ENCODE results near the gene MRPL16. TPM values are rescaled to one million over a fixed set of nuclear protein-coding genes. Genes with fewer than 3 reads are reported as not detected.

MRPL16 gene
- total RNA-seq, 1 experiment from 2014 or later = 70.1 TPM

DNA sequence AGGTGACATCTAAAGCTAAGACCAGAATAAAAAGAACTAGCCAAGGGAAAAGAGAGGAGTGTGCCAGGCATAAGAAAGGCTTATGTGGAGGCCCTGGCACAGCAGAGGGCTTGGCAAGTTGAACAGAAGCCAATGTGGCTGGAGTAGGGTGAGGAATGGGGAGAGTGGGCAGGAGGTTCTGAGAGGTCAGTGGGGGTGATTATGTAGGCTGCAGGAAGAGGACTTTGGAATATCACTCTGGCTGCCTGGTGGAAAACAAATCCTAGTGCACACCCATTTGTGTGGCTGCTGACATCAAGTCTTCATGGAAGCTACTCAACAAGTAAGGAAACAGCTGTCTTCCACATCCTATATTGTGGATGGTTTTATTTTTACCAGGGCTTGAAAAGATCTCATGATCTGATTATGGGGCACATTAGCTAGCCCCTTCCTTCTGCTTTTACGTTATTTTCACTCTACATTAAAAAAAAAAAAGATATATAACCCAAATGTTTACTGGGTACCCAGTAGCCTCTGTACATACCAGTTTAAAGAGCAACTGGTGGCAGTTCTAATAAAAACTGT lies 3.4 kb downstream of the MRPL16 start:
- Histone ChIP-seq H3K4me2 (ENCODE audit: low read depth, low read length, poor library complexity, severe bottlenecking) (no peak overlapping the region), H3K36me3 (ENCODE audit: insufficient read depth, low read length) (peaks cover 36% of the 10 kb centered on the region), H4K20me1 (ENCODE audit: insufficient read depth, low read depth, low read length) (no peaks in the 10 kb centered on the region), H2AFZ (ENCODE audit: low read length) (no peak overlapping the region), H3K27me3 (ENCODE audit: low read length) (no peaks in the 10 kb centered on the region), H3K27ac (ENCODE audit: low read length) (no peak overlapping the region), H3K9me3 (ENCODE audit: low read length) (no peaks in the 10 kb centered on the region), H3K9ac (ENCODE audit: low read length) (no peak overlapping the region), H3K79me2 (ENCODE audit: low read length) (peaks cover 16% of the 10 kb centered on the region), H3K4me3 (ENCODE audit: low read length) (no peak overlapping the region), H3K9me2 (replicated peaks; ENCODE audit: insufficient read depth, low read length) (no peaks in the 10 kb centered on the region), H3K4me1 (ENCODE audit: low read length) (peaks cover 26% of the 10 kb centered on the region)
- DNase-seq = no peak

DNA sequence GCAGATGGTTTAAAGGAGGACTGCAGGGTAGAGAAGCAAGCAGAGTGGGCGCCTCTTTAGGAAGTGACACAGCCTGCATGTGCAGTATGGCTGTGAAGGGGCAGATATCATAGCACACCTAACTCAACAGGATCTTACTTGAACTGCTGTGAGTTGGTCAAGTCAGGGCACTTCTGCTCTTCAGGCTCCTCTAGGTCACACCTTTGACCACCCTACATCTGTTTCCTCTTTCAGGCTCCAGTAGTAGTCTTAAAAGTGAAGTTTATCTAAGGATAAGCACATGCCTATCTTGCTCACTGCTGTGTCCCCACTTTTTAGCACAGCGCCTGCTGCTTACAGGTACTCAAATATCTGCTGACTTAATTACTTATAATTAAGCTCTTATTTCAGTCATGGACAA lies 6.5 kb downstream of the MRPL16 start:
- Histone ChIP-seq H4K20me1 (ENCODE audit: insufficient read depth, low read depth, low read length) (no peaks in the 10 kb centered on the region), H3K27ac (ENCODE audit: low read length) (no peak overlapping the region), H3K36me3 (ENCODE audit: insufficient read depth, low read length) (peaks cover 36% of the 10 kb centered on the region)

DNA sequence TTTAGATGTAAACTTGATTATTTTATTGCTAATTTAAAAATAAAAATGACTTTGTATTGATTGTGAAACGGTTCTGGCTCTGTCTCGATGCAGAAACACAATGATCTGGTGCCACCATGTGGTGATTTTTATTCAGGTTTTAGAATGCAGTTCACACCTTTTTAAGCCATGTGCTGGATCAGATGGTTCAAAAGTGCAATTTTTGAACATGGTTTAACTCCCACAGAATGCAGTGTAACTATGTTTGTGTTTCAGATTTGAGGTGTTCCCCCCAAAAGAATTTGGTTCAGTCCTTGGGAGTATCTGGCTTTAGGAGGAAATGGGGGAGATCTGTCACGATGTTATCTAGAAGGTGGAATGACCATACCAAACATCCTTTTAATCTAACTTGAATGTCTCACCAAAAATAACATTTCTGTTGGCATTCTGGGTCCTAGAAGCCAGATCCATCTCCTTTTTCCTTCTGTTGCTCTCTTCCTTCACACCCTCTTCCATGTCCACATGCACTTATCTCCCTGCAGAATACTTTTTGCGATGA lies 7.9 kb downstream of the MRPL16 start:
- H3K9me3 ChIP-seq (ENCODE audit: low read length) = no peaks in the 10 kb centered on the region
- no peak overlapping the region for H3K4me3 ChIP-seq (ENCODE audit: low read length)
- H3K9ac ChIP-seq (ENCODE audit: low read length) = no peak overlapping the region
- no peak overlapping the region for H2AFZ ChIP-seq (ENCODE audit: low read length)
- peaks cover 7% of the 10 kb centered on the region for H3K4me1 ChIP-seq (ENCODE audit: low read length)
- no peak overlapping the region for H3K4me2 ChIP-seq (ENCODE audit: low read depth, low read length, poor library complexity, severe bottlenecking)
- peak; percentile 83 for DNase-seq
- H4K20me1 ChIP-seq (ENCODE audit: insufficient read depth, low read depth, low read length) = no peaks in the 10 kb centered on the region
- no peaks in the 10 kb centered on the region for H3K27me3 ChIP-seq (ENCODE audit: low read length)
- H3K79me2 ChIP-seq (ENCODE audit: low read length) = no peaks in the 10 kb centered on the region
- no peaks in the 10 kb centered on the region for H3K9me2 ChIP-seq (replicated peaks; ENCODE audit: insufficient read depth, low read length)
- peaks cover 25% of the 10 kb centered on the region for H3K36me3 ChIP-seq (ENCODE audit: insufficient read depth, low read length)
- H3K27ac ChIP-seq (ENCODE audit: low read length) = no peak overlapping the region

More for the DNA sequence above, 6.5 kb downstream of the MRPL16 start:
- Histone ChIP-seq H3K27me3 (ENCODE audit: low read length) (no peaks in the 10 kb centered on the region), H3K4me3 (ENCODE audit: low read length) (no peak overlapping the region), H2AFZ (ENCODE audit: low read length) (no peak overlapping the region), H3K4me2 (ENCODE audit: low read depth, low read length, poor library complexity, severe bottlenecking) (no peak overlapping the region), H3K9me2 (replicated peaks; ENCODE audit: insufficient read depth, low read length) (no peaks in the 10 kb centered on the region), H3K79me2 (ENCODE audit: low read length) (peaks cover 3% of the 10 kb centered on the region; the same call in 1 of the 2 replicates), H3K4me1 (ENCODE audit: low read length) (peaks cover 12% of the 10 kb centered on the region), H3K9me3 (ENCODE audit: low read length) (no peaks in the 10 kb centered on the region), H3K9ac (ENCODE audit: low read length) (no peak overlapping the region)
- DNase-seq = no peak

DNA sequence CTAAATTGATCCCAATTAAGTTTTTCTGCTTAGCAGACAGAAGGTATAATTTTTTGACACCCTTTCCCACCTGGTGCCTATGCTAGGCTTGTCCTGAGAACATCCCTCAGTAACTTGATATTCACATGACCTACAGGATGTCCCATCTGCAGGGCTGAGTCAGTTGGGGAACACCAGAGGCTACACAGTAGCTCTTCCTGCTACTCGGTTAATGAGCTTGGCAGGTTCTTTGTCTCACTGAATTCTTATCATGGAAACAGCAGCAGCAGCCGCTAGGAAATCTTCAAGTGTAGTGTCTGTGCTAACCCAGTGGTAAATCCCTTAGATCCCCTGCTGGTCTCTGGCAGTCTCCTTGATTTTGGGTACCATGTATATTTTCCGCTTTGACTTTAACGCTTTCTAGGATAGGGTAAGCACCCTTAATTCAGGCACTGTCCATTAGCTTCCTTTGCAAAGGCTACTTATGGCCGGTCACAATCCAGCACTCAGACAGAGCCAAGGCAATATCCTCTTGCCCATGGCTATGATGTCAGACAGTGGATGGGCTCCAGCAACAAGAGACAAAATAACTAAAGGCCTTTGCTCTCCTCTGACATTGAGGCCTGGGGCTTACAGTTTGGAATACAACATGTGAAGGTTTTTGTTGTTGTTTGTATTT lies 8.5 kb downstream of the MRPL16 start:
- no peak overlapping the region for H3K4me3 ChIP-seq (ENCODE audit: low read length)
- no peak overlapping the region for H3K27ac ChIP-seq (ENCODE audit: low read length)
- H3K9me3 ChIP-seq (ENCODE audit: low read length) = no peaks in the 10 kb centered on the region
- no peaks in the 10 kb centered on the region for H3K27me3 ChIP-seq (ENCODE audit: low read length)
- peaks cover 7% of the 10 kb centered on the region for H3K4me1 ChIP-seq (ENCODE audit: low read length)
- peaks cover 19% of the 10 kb centered on the region for H3K36me3 ChIP-seq (ENCODE audit: insufficient read depth, low read length)
- H3K9me2 ChIP-seq (replicated peaks; ENCODE audit: insufficient read depth, low read length) = no peaks in the 10 kb centered on the region
- no peak overlapping the region for H3K4me2 ChIP-seq (ENCODE audit: low read depth, low read length, poor library complexity, severe bottlenecking)
- H2AFZ ChIP-seq (ENCODE audit: low read length) = no peak overlapping the region
- DNase-seq = no peak
- H3K79me2 ChIP-seq (ENCODE audit: low read length) = no peaks in the 10 kb centered on the region
- no peak overlapping the region for H3K9ac ChIP-seq (ENCODE audit: low read length)
- H4K20me1 ChIP-seq (ENCODE audit: insufficient read depth, low read depth, low read length) = no peaks in the 10 kb centered on the region

DNA sequence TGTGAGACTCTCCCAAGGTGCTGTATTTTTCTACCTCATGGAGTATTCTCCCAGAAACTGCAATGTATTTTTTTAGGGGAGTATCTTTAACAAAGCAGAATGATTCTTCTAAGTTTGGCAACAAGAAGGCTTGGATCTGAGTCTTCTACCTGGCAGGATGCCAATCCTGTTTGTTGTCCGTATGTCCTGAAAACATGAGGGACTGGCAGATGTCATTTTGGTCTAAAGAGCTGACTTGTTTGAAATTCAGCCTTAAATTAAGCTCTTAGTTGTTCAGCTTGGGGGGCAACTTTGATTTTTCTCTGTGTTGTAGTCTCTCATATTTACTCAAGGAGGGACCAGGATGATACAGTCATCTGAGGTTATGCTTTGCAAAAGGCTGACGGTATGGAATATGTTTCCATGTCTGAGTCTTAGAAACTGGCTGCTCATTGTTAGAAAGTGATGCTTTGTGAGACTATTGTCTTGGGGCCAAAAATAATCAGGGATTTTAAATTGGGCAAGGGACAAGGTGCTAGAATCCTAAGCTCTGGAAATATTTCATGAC lies 9.3 kb downstream of the MRPL16 start:
- no peak overlapping the region for H3K4me2 ChIP-seq (ENCODE audit: low read depth, low read length, poor library complexity, severe bottlenecking)
- H3K9me3 ChIP-seq (ENCODE audit: low read length) = no peaks in the 10 kb centered on the region
- no peak for DNase-seq
- no peak overlapping the region for H2AFZ ChIP-seq (ENCODE audit: low read length)
- H4K20me1 ChIP-seq (ENCODE audit: insufficient read depth, low read depth, low read length) = no peaks in the 10 kb centered on the region
- peaks cover 10% of the 10 kb centered on the region for H3K36me3 ChIP-seq (ENCODE audit: insufficient read depth, low read length)
- no peak overlapping the region for H3K9ac ChIP-seq (ENCODE audit: low read length)
- peaks cover 7% of the 10 kb centered on the region for H3K4me1 ChIP-seq (ENCODE audit: low read length)
- no peaks in the 10 kb centered on the region for H3K9me2 ChIP-seq (replicated peaks; ENCODE audit: insufficient read depth, low read length)
- H3K27ac ChIP-seq (ENCODE audit: low read length) = no peak overlapping the region
- no peaks in the 10 kb centered on the region for H3K27me3 ChIP-seq (ENCODE audit: low read length)
- H3K4me3 ChIP-seq (ENCODE audit: low read length) = no peak overlapping the region
- H3K79me2 ChIP-seq (ENCODE audit: low read length) = no peaks in the 10 kb centered on the region

DNA sequence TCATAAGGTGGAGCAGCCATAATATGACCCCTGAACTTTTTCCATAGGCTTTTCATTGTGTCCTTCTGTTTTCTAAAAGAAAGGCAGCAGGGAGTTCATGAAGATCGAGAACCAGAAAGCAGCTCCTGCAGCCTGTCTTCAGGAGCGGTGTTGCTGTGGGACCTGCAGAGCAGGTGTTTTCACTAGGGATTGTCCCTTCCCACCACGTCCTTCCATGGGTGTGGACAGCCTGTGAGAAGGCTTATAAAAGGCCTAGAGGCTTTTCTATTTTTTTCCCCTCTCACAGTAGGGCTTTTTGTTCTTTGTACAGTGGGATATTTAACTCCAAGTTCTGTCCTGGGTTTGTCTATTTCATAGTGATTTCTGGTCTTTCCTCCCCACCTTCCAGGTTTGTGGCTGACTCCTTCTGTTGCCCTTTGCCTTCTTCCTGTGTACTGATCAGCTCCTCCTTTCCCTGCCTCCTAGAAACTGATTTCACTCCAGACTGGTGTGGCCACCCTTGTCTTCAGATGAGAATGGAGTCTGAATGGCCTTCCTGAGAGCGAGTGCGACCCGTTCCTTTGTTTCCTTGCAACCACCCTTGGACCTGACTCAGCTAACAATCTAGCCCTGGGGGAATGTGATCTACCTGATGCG lies 10.1 kb downstream of the MRPL16 start:
- H2AFZ ChIP-seq (ENCODE audit: low read length) = no peak overlapping the region
- peaks cover 4% of the 10 kb centered on the region; the same call in 1 of the 2 replicates for H3K36me3 ChIP-seq (ENCODE audit: insufficient read depth, low read length)
- H3K4me3 ChIP-seq (ENCODE audit: low read length) = no peak overlapping the region
- H3K79me2 ChIP-seq (ENCODE audit: low read length) = no peaks in the 10 kb centered on the region
- peaks cover 7% of the 10 kb centered on the region for H3K4me1 ChIP-seq (ENCODE audit: low read length)
- no peaks in the 10 kb centered on the region for H3K9me2 ChIP-seq (replicated peaks; ENCODE audit: insufficient read depth, low read length)
- H3K9ac ChIP-seq (ENCODE audit: low read length) = no peak overlapping the region
- no peaks in the 10 kb centered on the region for H4K20me1 ChIP-seq (ENCODE audit: insufficient read depth, low read depth, low read length)
- DNase-seq = no peak
- no peak overlapping the region for H3K27ac ChIP-seq (ENCODE audit: low read length)
- H3K27me3 ChIP-seq (ENCODE audit: low read length) = no peaks in the 10 kb centered on the region
- H3K4me2 ChIP-seq (ENCODE audit: low read depth, low read length, poor library complexity, severe bottlenecking) = no peak overlapping the region
- no peaks in the 10 kb centered on the region for H3K9me3 ChIP-seq (ENCODE audit: low read length)

DNA sequence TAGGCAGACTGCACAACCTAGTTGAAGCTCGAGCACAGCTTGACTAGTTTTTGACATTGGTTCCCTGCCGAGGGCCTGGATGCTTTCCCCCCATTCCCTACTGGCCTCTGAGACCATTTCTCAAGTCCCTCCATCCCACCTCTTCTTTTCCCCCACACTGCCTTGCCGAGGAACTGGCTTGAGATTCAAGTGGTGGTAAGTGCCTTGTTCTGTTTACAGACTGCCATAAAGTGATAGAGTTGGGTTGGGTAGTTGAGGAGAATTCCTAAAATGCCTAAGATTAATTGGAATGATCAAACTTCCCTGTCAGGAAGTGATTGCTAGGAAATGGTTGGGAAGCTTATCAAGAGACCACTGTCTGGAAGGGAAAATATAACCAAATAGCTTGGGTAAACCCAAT lies 16.2 kb downstream of the MRPL16 start:
- Histone ChIP-seq H3K9me2 (replicated peaks; ENCODE audit: insufficient read depth, low read length) (no peaks in the 10 kb centered on the region), H3K27ac (ENCODE audit: low read length) (no peak overlapping the region), H3K4me2 (ENCODE audit: low read depth, low read length, poor library complexity, severe bottlenecking) (no peak overlapping the region), H3K9ac (ENCODE audit: low read length) (no peak overlapping the region), H4K20me1 (ENCODE audit: insufficient read depth, low read depth, low read length) (no peaks in the 10 kb centered on the region), H3K9me3 (ENCODE audit: low read length) (no peaks in the 10 kb centered on the region), H3K4me1 (ENCODE audit: low read length) (no peaks in the 10 kb centered on the region), H3K4me3 (ENCODE audit: low read length) (no peak overlapping the region), H3K36me3 (ENCODE audit: insufficient read depth, low read length) (no peaks in the 10 kb centered on the region), H2AFZ (ENCODE audit: low read length) (no peak overlapping the region), H3K79me2 (ENCODE audit: low read length) (no peaks in the 10 kb centered on the region), H3K27me3 (ENCODE audit: low read length) (no peaks in the 10 kb centered on the region)
- no peak for DNase-seq

DNA sequence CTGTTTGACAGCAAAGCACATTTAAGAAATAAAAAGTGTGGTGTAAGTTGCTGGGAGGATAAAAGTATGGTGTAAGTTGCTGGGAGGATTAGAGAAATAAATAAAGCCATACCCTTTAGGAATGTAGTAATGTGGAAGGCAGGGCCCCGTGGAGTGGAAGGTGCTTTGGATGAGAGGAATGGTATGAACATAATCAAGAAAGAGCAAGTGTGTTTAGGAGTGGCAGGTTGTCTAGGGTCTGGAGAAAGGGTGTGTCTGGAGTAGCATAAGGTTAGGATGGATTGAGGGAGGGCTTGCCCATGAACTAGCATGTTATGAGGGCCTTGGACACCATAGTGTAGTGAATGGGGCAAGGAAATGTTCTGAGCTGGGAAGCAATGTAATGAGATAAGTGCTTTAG lies 18.1 kb downstream of the MRPL16 start:
- no peaks in the 10 kb centered on the region for H3K9me2 ChIP-seq (replicated peaks; ENCODE audit: insufficient read depth, low read length)
- H3K27ac ChIP-seq (ENCODE audit: low read length) = no peak overlapping the region
- no peak overlapping the region for H2AFZ ChIP-seq (ENCODE audit: low read length)
- H3K27me3 ChIP-seq (ENCODE audit: low read length) = no peaks in the 10 kb centered on the region
- no peaks in the 10 kb centered on the region for H3K4me1 ChIP-seq (ENCODE audit: low read length)
- H3K4me3 ChIP-seq (ENCODE audit: low read length) = no peak overlapping the region
- no peaks in the 10 kb centered on the region for H4K20me1 ChIP-seq (ENCODE audit: insufficient read depth, low read depth, low read length)
- H3K9me3 ChIP-seq (ENCODE audit: low read length) = no peaks in the 10 kb centered on the region
- no peak overlapping the region for H3K9ac ChIP-seq (ENCODE audit: low read length)
- DNase-seq = no peak
- H3K36me3 ChIP-seq (ENCODE audit: insufficient read depth, low read length) = no peaks in the 10 kb centered on the region
- no peak overlapping the region for H3K4me2 ChIP-seq (ENCODE audit: low read depth, low read length, poor library complexity, severe bottlenecking)
- H3K79me2 ChIP-seq (ENCODE audit: low read length) = no peaks in the 10 kb centered on the region
